ENCODE results near the gene SPEG.

The SPEG gene

GRCh38 chr2:219502618-219503017 lies 68.0 kb downstream of the SPEG start:
- in situ Hi-C loops (cut with MboI; ENCODE audit: low sequenced_read_pairs, unreplicated experiment) = no loop called here
- TF ChIP-seq CTCF (IDR thresholded peaks at IDR 0.05; ENCODE audit: borderline replicate concordance, control extremely low read depth, extremely low read depth, insufficient read depth, missing control alignments) = no peak
- no peak for DNase-seq (ENCODE audit: low spot score)

GRCh38 chr2:219505585-219505984 lies 70.9 kb downstream of the SPEG start:
- TF ChIP-seq CTCF (IDR thresholded peaks at IDR 0.05; ENCODE audit: borderline replicate concordance, control extremely low read depth, extremely low read depth, insufficient read depth, missing control alignments) = no peak
- no peak for DNase-seq (ENCODE audit: low spot score)
- in situ Hi-C loops (cut with MboI; ENCODE audit: low sequenced_read_pairs, unreplicated experiment) = no loop called here

GRCh38 chr2:219506153-219506801 lies 71.6 kb downstream of the SPEG start:
- no peak for TF ChIP-seq CTCF (IDR thresholded peaks at IDR 0.05; ENCODE audit: borderline replicate concordance, control extremely low read depth, extremely low read depth, insufficient read depth, missing control alignments)

GRCh38 chr2:219506802-219507526 lies 72.3 kb downstream of the SPEG start:
- no peak for TF ChIP-seq CTCF (IDR thresholded peaks at IDR 0.05; ENCODE audit: borderline replicate concordance, control extremely low read depth, extremely low read depth, insufficient read depth, missing control alignments)
- no peak for DNase-seq (ENCODE audit: low spot score)
- in situ Hi-C loops (cut with MboI; ENCODE audit: low sequenced_read_pairs, unreplicated experiment) = no loop called here

More at GRCh38 chr2:219506153-219506801, 71.6 kb downstream of the SPEG start:
- DNase-seq (ENCODE audit: low spot score) = no peak
- in situ Hi-C loops (cut with MboI; ENCODE audit: low sequenced_read_pairs, unreplicated experiment) = no loop called here

- in situ Hi-C loops (cut with MboI; ENCODE audit: low sequenced_read_pairs, unreplicated experiment) = no loop called here
- no peak for DNase-seq (ENCODE audit: low spot score)
Observed at GRCh38 chr2:219507581-219508443, 73.2 kb downstream of the SPEG start.

More at GRCh38 chr2:219507581-219508443, 73.2 kb downstream of the SPEG start:
- TF ChIP-seq CTCF (IDR thresholded peaks at IDR 0.05; ENCODE audit: borderline replicate concordance, control extremely low read depth, extremely low read depth, insufficient read depth, missing control alignments) = no peak
